SK-N-SH (cell line): ENCODE data around the gene RFX2.

ENCODE experiments used
- ELF1 ChIP-seq: IDR thresholded peaks from 2 replicates; pipeline ENCODE4 v1.4.0; 2012
- EZH2phosphoT487 ChIP-seq: fragments of 200-600 bp; sonication (generic); IDR thresholded peaks from 2 replicates; pipeline ENCODE4 v1.6.1; 2017; ENCODE audit warnings: low read depth, mixed run types, mild to moderate bottlenecking, antibody characterized with exemption, moderate library complexity, borderline replicate concordance
- POLR2AphosphoS5 ChIP-seq: IDR thresholded peaks from 2 replicates; pipeline ENCODE4 v1.6.1; 2012; ENCODE audit warnings: low read depth, low read length
- RAD21 ChIP-seq: IDR thresholded peaks from 2 replicates; pipeline ENCODE4 v1.6.1; 2012; ENCODE audit warnings: mild to moderate bottlenecking, low read length
- SIN3A ChIP-seq: IDR thresholded peaks from 2 replicates; pipeline ENCODE4 v1.6.1; 2012; ENCODE audit warnings: low read depth, mild to moderate bottlenecking, low read length, moderate library complexity, borderline replicate concordance
- SMC3 ChIP-seq: IDR thresholded peaks from 2 replicates; pipeline ENCODE4 v1.6.1; 2012; ENCODE audit warnings: low read depth, low read length, improper control_type of control experiment
- TAF1 ChIP-seq: IDR thresholded peaks from 2 replicates; pipeline ENCODE4 v1.6.1; 2012; ENCODE audit warnings: low read depth, mild to moderate bottlenecking, low read length, moderate library complexity, borderline replicate concordance
- TF ChIP-seq, protein P1 (sequence below): fragments of 200-600 bp; sonication (generic); IDR thresholded peaks from 2 replicates; pipeline ENCODE4 v1.6.1; 2017; ENCODE audit warnings: antibody characterized with exemption, mild to moderate bottlenecking, moderate library complexity
- TF ChIP-seq, protein P2 (sequence below): IDR thresholded peaks from 2 replicates; pipeline ENCODE4 v1.4.0; 2012; ENCODE audit warnings: low read depth, borderline replicate concordance

DNA sequence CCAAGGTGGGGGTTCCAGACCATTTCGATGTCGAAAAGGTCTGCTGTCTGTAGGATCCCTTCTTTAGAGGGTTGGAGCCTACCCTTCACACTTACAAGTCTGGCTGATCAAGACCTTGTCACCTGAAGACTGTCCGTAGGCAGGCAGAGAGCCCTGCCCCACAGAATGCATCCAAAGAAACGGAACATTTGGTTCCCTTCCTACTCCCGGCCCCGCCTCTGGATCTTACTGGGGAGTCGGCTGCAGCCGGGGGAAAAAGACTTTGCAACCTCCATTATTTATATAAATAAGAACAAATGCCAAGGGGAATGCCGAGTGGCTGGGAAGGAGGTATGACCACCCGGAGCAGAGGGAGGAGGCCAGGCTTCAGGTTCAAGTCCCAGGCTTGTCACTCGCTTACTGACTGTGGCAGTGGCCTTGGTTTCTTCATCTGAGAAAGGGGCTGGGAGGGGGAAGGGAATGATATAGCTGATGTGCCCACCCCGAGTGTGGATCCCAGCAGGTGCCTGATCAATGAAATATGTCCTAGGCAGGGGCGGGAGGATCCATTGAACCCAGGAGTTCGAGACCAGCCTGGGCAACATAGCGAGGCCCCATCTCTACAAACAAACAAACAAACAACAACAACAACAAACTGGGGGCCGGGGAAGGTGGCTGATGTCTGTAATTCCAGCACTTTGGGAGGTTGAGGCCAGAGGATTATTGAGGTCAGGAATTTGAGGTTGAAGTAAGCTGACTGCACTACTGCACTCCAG is 48.7 kb downstream of the RFX2 start:
- no peak for TF ChIP-seq SMC3
- TF ChIP-seq, protein P1, sequence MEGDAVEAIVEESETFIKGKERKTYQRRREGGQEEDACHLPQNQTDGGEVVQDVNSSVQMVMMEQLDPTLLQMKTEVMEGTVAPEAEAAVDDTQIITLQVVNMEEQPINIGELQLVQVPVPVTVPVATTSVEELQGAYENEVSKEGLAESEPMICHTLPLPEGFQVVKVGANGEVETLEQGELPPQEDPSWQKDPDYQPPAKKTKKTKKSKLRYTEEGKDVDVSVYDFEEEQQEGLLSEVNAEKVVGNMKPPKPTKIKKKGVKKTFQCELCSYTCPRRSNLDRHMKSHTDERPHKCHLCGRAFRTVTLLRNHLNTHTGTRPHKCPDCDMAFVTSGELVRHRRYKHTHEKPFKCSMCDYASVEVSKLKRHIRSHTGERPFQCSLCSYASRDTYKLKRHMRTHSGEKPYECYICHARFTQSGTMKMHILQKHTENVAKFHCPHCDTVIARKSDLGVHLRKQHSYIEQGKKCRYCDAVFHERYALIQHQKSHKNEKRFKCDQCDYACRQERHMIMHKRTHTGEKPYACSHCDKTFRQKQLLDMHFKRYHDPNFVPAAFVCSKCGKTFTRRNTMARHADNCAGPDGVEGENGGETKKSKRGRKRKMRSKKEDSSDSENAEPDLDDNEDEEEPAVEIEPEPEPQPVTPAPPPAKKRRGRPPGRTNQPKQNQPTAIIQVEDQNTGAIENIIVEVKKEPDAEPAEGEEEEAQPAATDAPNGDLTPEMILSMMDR = no peak
- no peak for TF ChIP-seq TAF1
- no peak for TF ChIP-seq ELF1
- no peak for TF ChIP-seq SIN3A
- TF ChIP-seq EZH2phosphoT487 = no peak
- no peak for TF ChIP-seq POLR2AphosphoS5
- TF ChIP-seq, protein P2, sequence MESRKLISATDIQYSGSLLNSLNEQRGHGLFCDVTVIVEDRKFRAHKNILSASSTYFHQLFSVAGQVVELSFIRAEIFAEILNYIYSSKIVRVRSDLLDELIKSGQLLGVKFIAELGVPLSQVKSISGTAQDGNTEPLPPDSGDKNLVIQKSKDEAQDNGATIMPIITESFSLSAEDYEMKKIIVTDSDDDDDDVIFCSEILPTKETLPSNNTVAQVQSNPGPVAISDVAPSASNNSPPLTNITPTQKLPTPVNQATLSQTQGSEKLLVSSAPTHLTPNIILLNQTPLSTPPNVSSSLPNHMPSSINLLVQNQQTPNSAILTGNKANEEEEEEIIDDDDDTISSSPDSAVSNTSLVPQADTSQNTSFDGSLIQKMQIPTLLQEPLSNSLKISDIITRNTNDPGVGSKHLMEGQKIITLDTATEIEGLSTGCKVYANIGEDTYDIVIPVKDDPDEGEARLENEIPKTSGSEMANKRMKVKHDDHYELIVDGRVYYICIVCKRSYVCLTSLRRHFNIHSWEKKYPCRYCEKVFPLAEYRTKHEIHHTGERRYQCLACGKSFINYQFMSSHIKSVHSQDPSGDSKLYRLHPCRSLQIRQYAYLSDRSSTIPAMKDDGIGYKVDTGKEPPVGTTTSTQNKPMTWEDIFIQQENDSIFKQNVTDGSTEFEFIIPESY = no peak
- no peak for TF ChIP-seq RAD21
